ENCODE data around the gene TIAL1.

TIAL1 gene

GRCh38 chr10:119526621-119527592, 69.9 kb downstream of the TIAL1 start:
- DNase-seq: no peak

- no peak for DNase-seq
Observed at GRCh38 chr10:119526149-119526548, 70.6 kb downstream of the TIAL1 start.

- DNase-seq: no peak
Observed at GRCh38 chr10:119525116-119525515, 71.6 kb downstream of the TIAL1 start.

DNA sequence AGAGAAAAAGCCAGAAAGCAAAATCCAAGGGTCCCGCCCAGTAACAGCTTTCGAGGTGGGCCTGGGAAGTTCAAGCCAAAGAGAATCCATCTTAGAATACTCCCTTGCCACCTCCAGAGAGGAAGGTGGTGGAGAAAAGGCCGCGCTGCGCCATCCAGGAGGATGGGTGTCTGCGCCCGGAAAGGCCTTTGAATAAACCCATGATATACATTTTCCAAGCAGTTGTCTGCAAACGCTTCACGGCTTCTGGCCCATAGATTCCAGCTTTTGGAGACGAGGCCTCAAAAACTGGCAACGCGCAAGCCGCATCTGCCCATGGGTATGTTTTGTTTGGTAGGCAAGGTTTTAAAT, 72.1 kb downstream of the TIAL1 start:
- no peak for DNase-seq

- no peak for DNase-seq
Observed at GRCh38 chr10:119523895-119524719, 72.7 kb downstream of the TIAL1 start.

Data from activated CD4-positive, alpha-beta T cell treated with anti-CD3 and anti-CD28 coated beads, Interleukin-2, amount 50 U/mL, for 16 hours (primary cell).